Measurements from ENCODE around the gene MB.

Gene MB

GRCh38 chr22:35591714-35592417 lies 25.3 kb downstream of the MB start:
- DNase-seq (ENCODE audit: low read depth, low spot score): no peak
- H3K4me3 ChIP-seq (ENCODE audit: low read depth, low read length): no peak overlapping the region
- ChIA-PET CTCF (interaction anchor here (0.9 to 3.4 kb wide), 6 partner anchors 9 to 241 kb away, joined by 3 to 15 read pairs (median 4); no protein-coding TSS in a partner anchor), POLR2A (no interaction called here)
- TF ChIP-seq CTCF (IDR thresholded peaks at IDR 0.05; ENCODE audit: insufficient read depth, low read length, missing control alignments): no peak

GRCh38 chr22:35590634-35591295 lies 26.4 kb downstream of the MB start:
- CTCF ChIA-PET: interaction anchor here (0.6 to 3.4 kb wide), 3 partner anchors 8 to 160 kb away, joined by 3 to 15 read pairs (median 11); no protein-coding TSS in a partner anchor
- no peak for DNase-seq (ENCODE audit: low read depth, low spot score)
- no peak for TF ChIP-seq CTCF (IDR thresholded peaks at IDR 0.05; ENCODE audit: insufficient read depth, low read length, missing control alignments)
- no peak overlapping the region for H3K4me3 ChIP-seq (ENCODE audit: low read depth, low read length)
- POLR2A ChIA-PET: no interaction called here

- CTCF ChIA-PET: no interaction called here
- DNase-seq (ENCODE audit: low read depth, low spot score): no peak
- no peak overlapping the region for H3K4me3 ChIP-seq (ENCODE audit: low read depth, low read length)
- no peak for TF ChIP-seq CTCF (IDR thresholded peaks at IDR 0.05; ENCODE audit: insufficient read depth, low read length, missing control alignments)
- POLR2A ChIA-PET: no interaction called here
Observed at GRCh38 chr22:35589756-35590093, 27.4 kb downstream of the MB start.

GRCh38 chr22:35589071-35589755 lies 27.9 kb downstream of the MB start:
- TF ChIP-seq CTCF (IDR thresholded peaks at IDR 0.05; ENCODE audit: insufficient read depth, low read length, missing control alignments): no peak
- H3K4me3 ChIP-seq (ENCODE audit: low read depth, low read length): no peak overlapping the region
- DNase-seq (ENCODE audit: low read depth, low spot score): peak; percentile 84
- ChIA-PET CTCF (interaction anchor here (1.0 to 3.0 kb wide), 3 partner anchors 25 to 535 kb away, joined by 3 to 26 read pairs (median 4); no protein-coding TSS in a partner anchor), POLR2A (no interaction called here)

- no peak overlapping the region for H3K4me3 ChIP-seq (ENCODE audit: low read depth, low read length)
- CTCF ChIA-PET: interaction anchor here (1.0 to 3.0 kb wide), 7 partner anchors 16 to 237 kb away, joined by 3 to 26 read pairs (median 4); no protein-coding TSS in a partner anchor
- TF ChIP-seq CTCF (IDR thresholded peaks at IDR 0.05; ENCODE audit: insufficient read depth, low read length, missing control alignments): no peak
- POLR2A ChIA-PET: interaction anchor here (0.9 kb wide), 1 partner anchor 343 kb away, joined by 4 read pairs; no protein-coding TSS in a partner anchor
- DNase-seq (ENCODE audit: low read depth, low spot score): no peak
Observed at GRCh38 chr22:35587896-35588295, 29.2 kb downstream of the MB start.

GRCh38 chr22:35587447-35587870 lies 29.7 kb downstream of the MB start:
- DNase-seq (ENCODE audit: low read depth, low spot score): no peak
- POLR2A ChIA-PET: interaction anchor here (0.9 kb wide), 1 partner anchor 344 kb away, joined by 4 read pairs; no protein-coding TSS in a partner anchor
- no peak for TF ChIP-seq CTCF (IDR thresholded peaks at IDR 0.05; ENCODE audit: insufficient read depth, low read length, missing control alignments)
- CTCF ChIA-PET: interaction anchor here (1.0 to 3.0 kb wide), 6 partner anchors 16 to 237 kb away, joined by 3 to 26 read pairs (median 4); no protein-coding TSS in a partner anchor
- H3K4me3 ChIP-seq (ENCODE audit: low read depth, low read length): no peak overlapping the region
